OCI-LY1 (cell line): ENCODE data around the gene CD276.
"Not testable (repeated sequence)": the region's sequence is repeated elsewhere in the genome, so short reads cannot be mapped to it uniquely, and the experiment has no call there.

Experiments
- H2AFZ ChIP-seq: fragments of 200-600 bp; sonication (generic), shearing (Covaris generic); 2 replicates; pipeline ENCODE4 v1.6.0; 2014; ENCODE audit warnings: antibody characterized with exemption, mild to moderate bottlenecking, low read length
- H3F3A ChIP-seq: fragments of 200-600 bp; sonication (generic), shearing (Covaris generic); 2 replicates; pipeline ENCODE4 v1.6.0; 2014; ENCODE audit warnings: mild to moderate bottlenecking, antibody characterized with exemption, low read length, moderate library complexity; ENCODE audit not compliant: insufficient read depth
- H3K27ac ChIP-seq: fragments of 200-600 bp; sonication (generic); 2 replicates; pipeline ENCODE4 v1.5.1; 2014; ENCODE audit warnings: low read length, mixed run types, mild to moderate bottlenecking, low read depth; ENCODE audit not compliant: poor library complexity, severe bottlenecking
- H3K27me3 ChIP-seq: fragments of 200-600 bp; sonication (generic); 2 replicates; pipeline ENCODE4 v1.6.0; 2014; ENCODE audit warnings: antibody characterized with exemption, mild to moderate bottlenecking, low read length, moderate library complexity; ENCODE audit not compliant: insufficient read depth
- H3K36me3 ChIP-seq: fragments of 200-600 bp; sonication (generic); 2 replicates; pipeline ENCODE4 v1.6.1; 2014; ENCODE audit warnings: mild to moderate bottlenecking, antibody characterized with exemption, low read length, moderate library complexity, mixed read lengths; ENCODE audit not compliant: insufficient read depth
- H3K4me1 ChIP-seq: fragments of 200-600 bp; sonication (generic); 2 replicates; pipeline ENCODE4 v1.5.1; 2014; ENCODE audit warnings: mild to moderate bottlenecking, low read length, moderate library complexity; ENCODE audit not compliant: insufficient read depth, severe bottlenecking
- H3K4me2 ChIP-seq: fragments of 200-600 bp; sonication (generic), shearing (Covaris generic); 2 replicates; pipeline ENCODE4 v1.6.1; 2014; ENCODE audit warnings: low read length
- H3K4me3 ChIP-seq: fragments of 200-600 bp; sonication (generic); 2 replicates; pipeline ENCODE4 v1.5.1; 2014; ENCODE audit warnings: low read length, low read depth, mild to moderate bottlenecking, mixed read lengths; ENCODE audit not compliant: poor library complexity, severe bottlenecking
- H3K79me2 ChIP-seq: fragments of 200-600 bp; shearing (Covaris generic); 2 replicates; pipeline ENCODE4 v1.6.1; 2016; ENCODE audit warnings: mixed run types, low read length, mixed read lengths; ENCODE audit not compliant: insufficient read depth
- H3K9ac ChIP-seq: fragments of 200-600 bp; sonication (generic), shearing (Covaris generic); 2 replicates; pipeline ENCODE4 v1.6.1; 2014; ENCODE audit warnings: mild to moderate bottlenecking, low read length, mixed read lengths
- H3K9me2 ChIP-seq: fragments of 200-600 bp; sonication (generic), shearing (Covaris generic); 2 replicates; pipeline ENCODE4 v1.6.1; 2014; ENCODE audit warnings: low read depth, mild to moderate bottlenecking, low read length, mixed read lengths
- H3K9me3 ChIP-seq: fragments of 200-600 bp; shearing (Covaris generic); 2 replicates; pipeline ENCODE4 v1.6.1; 2014; ENCODE audit warnings: low read length, mixed read lengths
- H4K20me1 ChIP-seq: fragments of 200-600 bp; sonication (generic), shearing (Covaris generic); 2 replicates; pipeline ENCODE4 v1.6.0; 2016; ENCODE audit warnings: mild to moderate bottlenecking, low read length; ENCODE audit not compliant: insufficient read depth
- EZH2 ChIP-seq: fragments of 200-600 bp; sonication (generic), shearing (Covaris generic); IDR thresholded peaks from 2 replicates; pipeline ENCODE4 v1.8.0; 2017; ENCODE audit warnings: borderline replicate concordance, mixed run types, mild to moderate bottlenecking, antibody characterized with exemption, low read length, moderate library complexity, mixed read lengths
- TF ChIP-seq, protein P1 (sequence below): fragments of 200-600 bp; sonication (generic), shearing (Covaris generic); IDR thresholded peaks from 2 replicates; pipeline ENCODE4 v1.5.1; 2017; ENCODE audit warnings: mild to moderate bottlenecking, antibody characterized with exemption, low read length, moderate library complexity, mixed read lengths

The CD276 gene

DNA sequence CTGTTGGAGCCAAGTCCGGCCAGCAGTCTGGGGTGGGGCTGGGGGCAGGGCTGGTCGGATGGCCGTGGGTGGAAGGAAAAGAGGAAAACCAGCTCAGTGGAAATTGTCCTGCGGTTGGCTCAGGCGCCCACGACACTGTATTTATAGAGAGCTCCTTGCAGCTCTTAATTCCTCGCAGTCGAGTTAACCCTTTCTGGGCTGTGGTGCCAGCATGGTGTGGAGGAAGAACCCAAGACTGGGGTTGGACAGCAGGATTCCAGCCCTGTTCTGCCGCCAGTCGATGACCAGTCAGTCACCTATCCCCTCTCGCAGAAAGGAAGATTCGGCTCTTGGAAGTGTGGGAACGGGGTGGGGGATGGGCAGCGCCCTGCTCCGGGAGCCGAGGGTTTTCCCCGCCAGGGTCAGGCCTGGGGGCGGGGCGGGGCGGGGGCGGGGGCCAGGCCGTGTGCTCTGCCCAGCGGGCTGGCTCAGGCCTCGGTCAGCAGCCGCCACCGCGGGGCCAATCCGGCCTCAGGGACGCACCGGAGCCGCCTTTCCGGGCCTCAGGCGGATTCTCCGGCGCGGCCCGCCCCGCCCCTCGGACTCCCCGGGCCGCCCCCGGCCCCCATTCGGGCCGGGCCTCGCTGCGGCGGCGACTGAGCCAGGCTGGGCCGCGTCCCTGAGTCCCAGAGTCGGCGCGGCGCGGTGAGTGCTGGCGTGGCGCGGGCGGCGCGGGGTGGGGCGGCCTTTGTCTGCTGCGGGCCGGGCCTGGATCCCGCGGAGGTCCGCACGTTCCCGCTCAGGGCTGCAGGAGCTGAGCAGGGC, at the start of gene CD276:
CD276 (plus strand) TSS at position 607 of the 804 bp plus-strand sequence. CDS start 15,257 bp downstream, outside the sequence.
- Histone ChIP-seq H3K9ac (no peak within 1 kb of the TSS), H3K79me2 (no peaks in the 10 kb centered on the region), H3K4me1 (no peaks in the 10 kb centered on the region), H3K9me3 (no peaks in the 10 kb centered on the region), H3K27me3 (0 out of 2 replicates have a peak, but pooled peaks cover 6% of the 10 kb centered on the region), H2AFZ (no peak within 1 kb of the TSS), H3K4me3 (no peak within 1 kb of the TSS), H3F3A (no peaks in the 10 kb centered on the region), H4K20me1 (no peaks in the 10 kb centered on the region), H3K36me3 (no peaks in the 10 kb centered on the region), H3K9me2 (no peaks in the 10 kb centered on the region), H3K27ac (no peak within 1 kb of the TSS), H3K4me2 (no peak within 1 kb of the TSS)
- TF ChIP-seq EZH2: no peak
- TF ChIP-seq, protein P1, sequence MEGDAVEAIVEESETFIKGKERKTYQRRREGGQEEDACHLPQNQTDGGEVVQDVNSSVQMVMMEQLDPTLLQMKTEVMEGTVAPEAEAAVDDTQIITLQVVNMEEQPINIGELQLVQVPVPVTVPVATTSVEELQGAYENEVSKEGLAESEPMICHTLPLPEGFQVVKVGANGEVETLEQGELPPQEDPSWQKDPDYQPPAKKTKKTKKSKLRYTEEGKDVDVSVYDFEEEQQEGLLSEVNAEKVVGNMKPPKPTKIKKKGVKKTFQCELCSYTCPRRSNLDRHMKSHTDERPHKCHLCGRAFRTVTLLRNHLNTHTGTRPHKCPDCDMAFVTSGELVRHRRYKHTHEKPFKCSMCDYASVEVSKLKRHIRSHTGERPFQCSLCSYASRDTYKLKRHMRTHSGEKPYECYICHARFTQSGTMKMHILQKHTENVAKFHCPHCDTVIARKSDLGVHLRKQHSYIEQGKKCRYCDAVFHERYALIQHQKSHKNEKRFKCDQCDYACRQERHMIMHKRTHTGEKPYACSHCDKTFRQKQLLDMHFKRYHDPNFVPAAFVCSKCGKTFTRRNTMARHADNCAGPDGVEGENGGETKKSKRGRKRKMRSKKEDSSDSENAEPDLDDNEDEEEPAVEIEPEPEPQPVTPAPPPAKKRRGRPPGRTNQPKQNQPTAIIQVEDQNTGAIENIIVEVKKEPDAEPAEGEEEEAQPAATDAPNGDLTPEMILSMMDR: no peak

DNA sequence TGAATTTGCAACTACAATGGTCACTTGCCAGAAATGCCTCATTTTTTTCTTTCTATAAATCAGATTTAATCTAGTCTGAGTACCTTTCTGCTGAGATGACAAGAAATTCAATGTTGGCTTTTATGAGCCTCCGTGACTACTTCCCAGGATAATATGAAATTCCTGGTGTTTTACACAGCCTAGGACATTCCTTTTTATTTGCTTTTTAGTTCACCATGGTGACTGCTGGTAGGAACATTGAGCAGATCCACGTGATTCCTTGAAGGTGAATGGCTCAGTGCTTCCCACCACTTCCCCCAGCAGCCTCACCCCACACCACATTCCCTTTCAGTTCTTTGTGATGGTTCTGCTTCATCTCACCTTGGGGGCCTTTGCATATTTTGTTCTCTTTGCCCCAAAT, 46.7 kb upstream of the CD276 start:
- Histone ChIP-seq H3K4me2 (no peak overlapping the region), H3K4me1 (peaks cover 9% of the 10 kb centered on the region), H3K4me3 (no peak overlapping the region), H3K79me2 (0 out of 2 replicates have a peak, but pooled peaks cover under 1% of the 10 kb centered on the region), H3K27ac (no peak overlapping the region), H3K27me3 (peaks cover 6% of the 10 kb centered on the region; the same call in 1 of the 2 replicates), H3F3A (no peaks in the 10 kb centered on the region), H2AFZ (no peak overlapping the region), H3K9me3 (no peaks in the 10 kb centered on the region), H3K9me2 (no peaks in the 10 kb centered on the region), H3K9ac (no peak overlapping the region), H4K20me1 (no peaks in the 10 kb centered on the region), H3K36me3 (no peaks in the 10 kb centered on the region)
- no peak for TF ChIP-seq EZH2
- TF ChIP-seq, protein P1: no peak

DNA sequence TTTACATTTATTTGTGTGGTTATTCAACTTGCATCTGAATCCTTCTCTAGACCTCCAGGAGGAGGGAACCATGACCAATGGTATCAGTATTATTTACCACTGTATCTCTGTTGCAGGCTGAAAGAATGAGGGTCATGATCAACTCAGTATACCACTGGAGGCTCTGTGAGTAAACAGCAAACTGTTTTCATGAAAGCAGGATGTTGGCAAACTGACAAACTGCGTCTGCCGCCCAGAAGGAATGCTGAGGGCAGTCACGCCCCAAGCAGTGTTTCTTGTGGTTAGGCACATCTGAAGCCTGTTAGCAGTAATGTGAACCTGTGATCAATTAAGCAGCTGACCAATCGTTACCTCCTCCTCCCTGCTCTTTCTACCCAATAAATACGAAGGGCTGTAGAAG, 44.7 kb upstream of the CD276 start:
- H3K27me3 ChIP-seq, H3K9me2 ChIP-seq, H3K4me3 ChIP-seq, H3K36me3 ChIP-seq, H3F3A ChIP-seq, H3K4me2 ChIP-seq, H2AFZ ChIP-seq, H3K79me2 ChIP-seq, H4K20me1 ChIP-seq, H3K4me1 ChIP-seq, H3K9ac ChIP-seq, H3K27ac ChIP-seq, H3K9me3 ChIP-seq: not testable (repeated sequence)
